GM12878 (cell line): ENCODE data around the gene CSMD2.

Experiments
- CBX5 ChIP-seq: sonication (generic); IDR thresholded peaks from 2 replicates; pipeline ENCODE4 v1.6.1; 2016; ENCODE audit warnings: low read depth, moderate library complexity, mild to moderate bottlenecking, inconsistent platforms
- CREB1 ChIP-seq: IDR thresholded peaks from 2 replicates; pipeline ENCODE4 v1.6.1; 2012; ENCODE audit warnings: low read depth, mild to moderate bottlenecking, inconsistent platforms
- CREM ChIP-seq: IDR thresholded peaks from 2 replicates; pipeline ENCODE4 v1.6.1; 2014; ENCODE audit warnings: antibody characterized with exemption, low read depth
- FOXM1 ChIP-seq: IDR thresholded peaks from 2 replicates; pipeline ENCODE4 v1.6.1; 2012; ENCODE audit warnings: low read depth, mild to moderate bottlenecking, inconsistent platforms, low read length, moderate library complexity
- NR2C2 ChIP-seq: IDR thresholded peaks from 2 replicates; pipeline ENCODE4 v1.6.1; 2011; ENCODE audit warnings: borderline replicate concordance, low read depth; ENCODE audit not compliant: control insufficient read depth, insufficient read length
- TF ChIP-seq, protein P1 (sequence below): IDR thresholded peaks from 2 replicates; pipeline ENCODE4 v1.6.1; 2011; ENCODE audit warnings: low read depth, low read length, improper control_type of control experiment, borderline replicate concordance
- TF ChIP-seq, protein P2 (sequence below): IDR thresholded peaks from 2 replicates; pipeline ENCODE4 v1.6.1; 2012; ENCODE audit warnings: low read depth, low read length, improper control_type of control experiment
- TF ChIP-seq, protein P3 (sequence below), 3 experiments: IDR thresholded peaks in 2 of 3; conservative IDR thresholded peaks in 1 of 3; 2 replicates each; pipeline ENCODE4 v1.5.1; 2011; ENCODE audit warnings: low read depth in 3 of 3, low read length in 3 of 3, mild to moderate bottlenecking in 3 of 3, control low read depth in 2 of 3, moderate library complexity in 2 of 3, inconsistent platforms in 1 of 3, mixed read lengths in 1 of 3; ENCODE audit not compliant: control insufficient read depth in 2 of 3, insufficient read depth in 1 of 3; ENCODE audit errors: extremely low read depth in 1 of 3
- TF ChIP-seq, protein P4 (sequence below): fragments of 450-650 bp; IDR thresholded peaks from 2 replicates; pipeline ENCODE4 v1.6.1; 2017; ENCODE audit warnings: antibody characterized with exemption, mild to moderate bottlenecking, moderate library complexity

DNA sequence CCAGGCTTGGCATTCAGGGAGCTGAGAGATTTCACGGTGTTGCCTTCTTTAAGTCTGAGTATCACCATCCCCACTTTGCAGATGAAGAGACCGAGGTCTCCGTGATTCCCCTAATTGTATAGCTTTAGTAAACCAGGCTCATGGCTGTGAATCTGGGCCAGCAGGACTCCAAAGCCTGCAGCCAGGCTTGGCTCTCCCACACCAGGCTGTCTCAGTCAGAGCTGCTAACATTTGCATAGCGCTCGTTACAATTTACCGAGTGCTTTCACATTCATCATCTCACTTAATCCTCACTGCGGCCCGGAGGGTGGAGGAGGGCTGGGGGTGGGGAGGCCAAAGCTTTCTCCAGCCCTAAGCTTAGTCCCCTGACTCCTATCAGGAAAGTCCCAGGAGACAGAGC, 23.4 kb upstream of the CSMD2 start:
- TF ChIP-seq FOXM1 (no peak), CBX5 (no peak), NR2C2 (no peak), CREB1 (no peak), CREM (no peak)
- TF ChIP-seq, protein P1, sequence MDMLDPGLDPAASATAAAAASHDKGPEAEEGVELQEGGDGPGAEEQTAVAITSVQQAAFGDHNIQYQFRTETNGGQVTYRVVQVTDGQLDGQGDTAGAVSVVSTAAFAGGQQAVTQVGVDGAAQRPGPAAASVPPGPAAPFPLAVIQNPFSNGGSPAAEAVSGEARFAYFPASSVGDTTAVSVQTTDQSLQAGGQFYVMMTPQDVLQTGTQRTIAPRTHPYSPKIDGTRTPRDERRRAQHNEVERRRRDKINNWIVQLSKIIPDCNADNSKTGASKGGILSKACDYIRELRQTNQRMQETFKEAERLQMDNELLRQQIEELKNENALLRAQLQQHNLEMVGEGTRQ: no peak
- TF ChIP-seq, protein P2, sequence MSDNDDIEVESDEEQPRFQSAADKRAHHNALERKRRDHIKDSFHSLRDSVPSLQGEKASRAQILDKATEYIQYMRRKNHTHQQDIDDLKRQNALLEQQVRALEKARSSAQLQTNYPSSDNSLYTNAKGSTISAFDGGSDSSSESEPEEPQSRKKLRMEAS: no peak
- TF ChIP-seq, protein P3, sequence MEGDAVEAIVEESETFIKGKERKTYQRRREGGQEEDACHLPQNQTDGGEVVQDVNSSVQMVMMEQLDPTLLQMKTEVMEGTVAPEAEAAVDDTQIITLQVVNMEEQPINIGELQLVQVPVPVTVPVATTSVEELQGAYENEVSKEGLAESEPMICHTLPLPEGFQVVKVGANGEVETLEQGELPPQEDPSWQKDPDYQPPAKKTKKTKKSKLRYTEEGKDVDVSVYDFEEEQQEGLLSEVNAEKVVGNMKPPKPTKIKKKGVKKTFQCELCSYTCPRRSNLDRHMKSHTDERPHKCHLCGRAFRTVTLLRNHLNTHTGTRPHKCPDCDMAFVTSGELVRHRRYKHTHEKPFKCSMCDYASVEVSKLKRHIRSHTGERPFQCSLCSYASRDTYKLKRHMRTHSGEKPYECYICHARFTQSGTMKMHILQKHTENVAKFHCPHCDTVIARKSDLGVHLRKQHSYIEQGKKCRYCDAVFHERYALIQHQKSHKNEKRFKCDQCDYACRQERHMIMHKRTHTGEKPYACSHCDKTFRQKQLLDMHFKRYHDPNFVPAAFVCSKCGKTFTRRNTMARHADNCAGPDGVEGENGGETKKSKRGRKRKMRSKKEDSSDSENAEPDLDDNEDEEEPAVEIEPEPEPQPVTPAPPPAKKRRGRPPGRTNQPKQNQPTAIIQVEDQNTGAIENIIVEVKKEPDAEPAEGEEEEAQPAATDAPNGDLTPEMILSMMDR (IDR thresholded peaks at IDR 0.05 in 2 of 3, conservative IDR thresholded peaks at IDR 0.05 in 1 of 3; ENCODE audit: control insufficient read depth in 2 of 3, extremely low read depth in 1 of 3, insufficient read depth in 1 of 3, low read depth in 3 of 3, low read length in 3 of 3): no peak
- TF ChIP-seq, protein P4, sequence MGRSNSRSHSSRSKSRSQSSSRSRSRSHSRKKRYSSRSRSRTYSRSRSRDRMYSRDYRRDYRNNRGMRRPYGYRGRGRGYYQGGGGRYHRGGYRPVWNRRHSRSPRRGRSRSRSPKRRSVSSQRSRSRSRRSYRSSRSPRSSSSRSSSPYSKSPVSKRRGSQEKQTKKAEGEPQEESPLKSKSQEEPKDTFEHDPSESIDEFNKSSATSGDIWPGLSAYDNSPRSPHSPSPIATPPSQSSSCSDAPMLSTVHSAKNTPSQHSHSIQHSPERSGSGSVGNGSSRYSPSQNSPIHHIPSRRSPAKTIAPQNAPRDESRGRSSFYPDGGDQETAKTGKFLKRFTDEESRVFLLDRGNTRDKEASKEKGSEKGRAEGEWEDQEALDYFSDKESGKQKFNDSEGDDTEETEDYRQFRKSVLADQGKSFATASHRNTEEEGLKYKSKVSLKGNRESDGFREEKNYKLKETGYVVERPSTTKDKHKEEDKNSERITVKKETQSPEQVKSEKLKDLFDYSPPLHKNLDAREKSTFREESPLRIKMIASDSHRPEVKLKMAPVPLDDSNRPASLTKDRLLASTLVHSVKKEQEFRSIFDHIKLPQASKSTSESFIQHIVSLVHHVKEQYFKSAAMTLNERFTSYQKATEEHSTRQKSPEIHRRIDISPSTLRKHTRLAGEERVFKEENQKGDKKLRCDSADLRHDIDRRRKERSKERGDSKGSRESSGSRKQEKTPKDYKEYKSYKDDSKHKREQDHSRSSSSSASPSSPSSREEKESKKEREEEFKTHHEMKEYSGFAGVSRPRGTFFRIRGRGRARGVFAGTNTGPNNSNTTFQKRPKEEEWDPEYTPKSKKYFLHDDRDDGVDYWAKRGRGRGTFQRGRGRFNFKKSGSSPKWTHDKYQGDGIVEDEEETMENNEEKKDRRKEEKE: no peak
